ENCODE results near the gene PPARG. TPM values are rescaled to one million over a fixed set of nuclear protein-coding genes. Genes with fewer than 3 reads are reported as not detected.

PPARG gene
- total and polyA plus RNA-seq, 2 experiments from 2014 or later: 0.15 to 0.42 TPM

GRCh38 chr3:12357456-12357855 lies 68.6 kb downstream of the PPARG start:
- no peak for TF ChIP-seq ZNF331 (CRISPR knock-in tag; IDR thresholded peaks at IDR 0.05; ENCODE audit: low read depth)
- TF ChIP-seq STAT1 (IDR thresholded peaks at IDR 0.05; ENCODE audit: unreplicated experiment): no peak
- no peak for TF ChIP-seq ZNF462 (CRISPR knock-in tag; IDR thresholded peaks at IDR 0.05)
- no peak for TF ChIP-seq POLR2AphosphoS5 (IDR thresholded peaks at IDR 0.05; ENCODE audit: low read depth)
- TF ChIP-seq EZH2phosphoT487 (IDR thresholded peaks at IDR 0.05; ENCODE audit: unreplicated experiment): no peak
- TF ChIP-seq CTCF (conservative IDR thresholded peaks at IDR 0.05; ENCODE audit: low read depth in 2 of 2): no peak
- TF ChIP-seq ZNF114 (CRISPR knock-in tag; IDR thresholded peaks at IDR 0.05): no peak
- TF ChIP-seq ETS1 (IDR thresholded peaks at IDR 0.05): no peak
- TF ChIP-seq EZH2 (IDR thresholded peaks at IDR 0.05; ENCODE audit: low read depth, unreplicated experiment): no peak
- no peak for TF ChIP-seq JUNB (IDR thresholded peaks at IDR 0.05; ENCODE audit: unreplicated experiment)
- TF ChIP-seq CREB1 (CRISPR knock-in tag; IDR thresholded peaks at IDR 0.05; ENCODE audit: low read depth): no peak
- TF ChIP-seq REST (IDR thresholded peaks at IDR 0.05; ENCODE audit: unreplicated experiment): no peak
- no peak for TF ChIP-seq NANOG (IDR thresholded peaks at IDR 0.05; ENCODE audit: borderline replicate concordance)
- Mint-ChIP-seq H3K27me3 (ENCODE audit: insufficient read depth, low read depth, poor library complexity) (no peaks in the 10 kb centered on the region), H3K4me3 (no peak overlapping the region), H3K27ac (no peak overlapping the region), H3K9me3 (no peaks in the 10 kb centered on the region), H3K36me3 (ENCODE audit: low read depth) (no peaks in the 10 kb centered on the region), H3K4me1 (no peaks in the 10 kb centered on the region)
- Histone ChIP-seq H4K20me1 (replicated peaks; ENCODE audit: insufficient read depth) (no peaks in the 10 kb centered on the region), H3K79me2 (replicated peaks; ENCODE audit: insufficient read depth) (no peaks in the 10 kb centered on the region), H3K4me2 (no peak overlapping the region), H3K27ac (ENCODE audit: low read depth) (no peak overlapping the region), H3K4me1 (ENCODE audit: insufficient read depth) (no peaks in the 10 kb centered on the region), H3K27me3 (ENCODE audit: insufficient read depth) (no peaks in the 10 kb centered on the region), H3F3A (replicated peaks; ENCODE audit: low read depth) (no peaks in the 10 kb centered on the region), H2AFZ (no peak overlapping the region), H3K36me3 (ENCODE audit: insufficient read depth) (no peaks in the 10 kb centered on the region), H3K9me2 (ENCODE audit: insufficient read depth) (no peaks in the 10 kb centered on the region), H3K4me3 (no peak overlapping the region)
- ATAC-seq: no peak
- DNase-seq (ENCODE audit: low spot score): no peak
